B cell (primary cell): ENCODE results near the gene KPNA4.

ENCODE experiments used
- EZH2 ChIP-seq: IDR thresholded peaks from 2 replicates; pipeline ENCODE4 v1.6.1; 2012; ENCODE audit warnings: borderline replicate concordance, low read depth, mild to moderate bottlenecking, moderate library complexity, low read length; ENCODE audit not compliant: insufficient read depth, poor library complexity, severe bottlenecking
- TF ChIP-seq, protein P1 (sequence below): fragments of 200-600 bp; IDR thresholded peaks from one replicate; pipeline ENCODE4 v1.8.0; 2022; ENCODE audit warnings: antibody characterized with exemption, mild to moderate bottlenecking

DNA sequence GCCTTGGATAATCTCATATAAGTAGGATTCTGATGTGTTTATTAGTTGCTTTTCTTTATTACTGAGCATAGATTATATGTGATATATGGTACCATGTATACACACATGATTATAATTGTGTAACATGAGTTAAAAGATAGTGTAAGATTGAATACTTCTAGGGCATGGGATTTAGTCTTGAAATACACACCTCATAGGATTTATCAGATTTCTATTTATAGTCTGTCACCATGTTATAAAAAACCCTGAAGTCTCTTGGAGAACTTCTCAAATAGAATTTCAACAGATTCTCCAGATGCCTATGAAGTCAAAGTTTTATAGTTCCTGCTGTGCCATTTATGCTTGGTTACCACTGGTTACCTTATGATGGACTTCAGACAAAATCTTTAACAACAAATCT lies 11.2 kb upstream of the KPNA4 start:
- TF ChIP-seq, protein P1, sequence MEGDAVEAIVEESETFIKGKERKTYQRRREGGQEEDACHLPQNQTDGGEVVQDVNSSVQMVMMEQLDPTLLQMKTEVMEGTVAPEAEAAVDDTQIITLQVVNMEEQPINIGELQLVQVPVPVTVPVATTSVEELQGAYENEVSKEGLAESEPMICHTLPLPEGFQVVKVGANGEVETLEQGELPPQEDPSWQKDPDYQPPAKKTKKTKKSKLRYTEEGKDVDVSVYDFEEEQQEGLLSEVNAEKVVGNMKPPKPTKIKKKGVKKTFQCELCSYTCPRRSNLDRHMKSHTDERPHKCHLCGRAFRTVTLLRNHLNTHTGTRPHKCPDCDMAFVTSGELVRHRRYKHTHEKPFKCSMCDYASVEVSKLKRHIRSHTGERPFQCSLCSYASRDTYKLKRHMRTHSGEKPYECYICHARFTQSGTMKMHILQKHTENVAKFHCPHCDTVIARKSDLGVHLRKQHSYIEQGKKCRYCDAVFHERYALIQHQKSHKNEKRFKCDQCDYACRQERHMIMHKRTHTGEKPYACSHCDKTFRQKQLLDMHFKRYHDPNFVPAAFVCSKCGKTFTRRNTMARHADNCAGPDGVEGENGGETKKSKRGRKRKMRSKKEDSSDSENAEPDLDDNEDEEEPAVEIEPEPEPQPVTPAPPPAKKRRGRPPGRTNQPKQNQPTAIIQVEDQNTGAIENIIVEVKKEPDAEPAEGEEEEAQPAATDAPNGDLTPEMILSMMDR = no peak
- TF ChIP-seq EZH2 = no peak
